H1 (cell line): Measurements from ENCODE around the gene TCF20. TPM values are rescaled to one million over a fixed set of nuclear protein-coding genes. Genes with fewer than 3 reads are reported as not detected.

Source experiments
- ASH2L ChIP-seq: fragments of 200-600, 300-600 bp; sonication (generic); IDR thresholded peaks from one replicate; pipeline ENCODE4 v1.7.1; 2017; ENCODE audit warnings: low read length
- HDAC6 ChIP-seq: IDR thresholded peaks from one replicate; pipeline ENCODE4 v1.7.1; 2012; ENCODE audit warnings: low read depth, mild to moderate bottlenecking, inconsistent platforms, low read length, moderate library complexity
- SUZ12 ChIP-seq: fragments of 200-600 bp; sonication (generic); IDR thresholded peaks from 2 replicates; pipeline ENCODE4 v1.6.1; 2012; ENCODE audit warnings: mild to moderate bottlenecking, inconsistent platforms, low read length, moderate library complexity, mixed read lengths
- TAF1 ChIP-seq: IDR thresholded peaks from 2 replicates; pipeline ENCODE4 v1.6.1; 2011; ENCODE audit warnings: mild to moderate bottlenecking, low read depth, low read length
- TEAD4 ChIP-seq: IDR thresholded peaks from 2 replicates; pipeline ENCODE4 v1.6.1; 2012; ENCODE audit warnings: low read depth, low read length, inconsistent platforms, mixed read lengths
- YY1 ChIP-seq: IDR thresholded peaks from 2 replicates; pipeline ENCODE4 v1.6.1; 2011; ENCODE audit warnings: low read depth, mild to moderate bottlenecking, low read length
- polyA plus RNA-seq, 7 experiments: library from polyadenylated mRNA; depleted of rRNA in 3 of 7; stranded (reverse) in 5 of 7; unstranded in 2 of 7; fragments of >200 nt in 5 of 7; fragments of 200-250 nt in 2 of 7; gene quantifications; 1 replicate in 5 of 7; 2 replicates in 1 of 7; 4 replicates in 1 of 7; pipeline versions ENCODE4 v1.2.1 to v1.2.3, GENCODE V29; 2011 to 2013; ENCODE audit warnings: missing spikeins in 2 of 7, mixed read lengths in 2 of 7
- total RNA-seq: library from RNA; stranded (reverse); fragmentation: NEBNext Ultra II Directional; extraction: Animal tissue kit (Norgen Biotek cat#: 25700); gene quantifications from 2 replicates; pipeline ENCODE4 v1.2.1, GENCODE V29; 2021

The TCF20 gene
- total and polyA plus RNA-seq, 2 of the 8 experiments (the other 6 are each of a cell fraction or from before 2014, with no cell fraction given): 22.0 to 79.8 TPM

GRCh38 chr22:42262964-42263363, 7.5 kb downstream of the TCF20 start (continued):
- TF ChIP-seq YY1 (no peak), TEAD4 (no peak), TAF1 (no peak), SUZ12 (no peak), ASH2L (no peak), HDAC6 (no peak)
